Stimulated activated CD4-positive, alpha-beta T cell treated with anti-CD3 and anti-CD28 coated beads, TNF-alpha, amount 100 ng/mL, for 24 hours (primary cell): ENCODE results near the gene EDNRB.
"Not testable (repeated sequence)": the region's sequence is repeated elsewhere in the genome, so short reads cannot be mapped to it uniquely, and the experiment has no call there.

Experiments
- DNase-seq, 3 experiments: peaks; one replicate each; pipeline ENCODE4 v3.0.0-alpha.2; 2020; ENCODE audit warnings: low read depth in 3 of 3

EDNRB gene

DNA sequence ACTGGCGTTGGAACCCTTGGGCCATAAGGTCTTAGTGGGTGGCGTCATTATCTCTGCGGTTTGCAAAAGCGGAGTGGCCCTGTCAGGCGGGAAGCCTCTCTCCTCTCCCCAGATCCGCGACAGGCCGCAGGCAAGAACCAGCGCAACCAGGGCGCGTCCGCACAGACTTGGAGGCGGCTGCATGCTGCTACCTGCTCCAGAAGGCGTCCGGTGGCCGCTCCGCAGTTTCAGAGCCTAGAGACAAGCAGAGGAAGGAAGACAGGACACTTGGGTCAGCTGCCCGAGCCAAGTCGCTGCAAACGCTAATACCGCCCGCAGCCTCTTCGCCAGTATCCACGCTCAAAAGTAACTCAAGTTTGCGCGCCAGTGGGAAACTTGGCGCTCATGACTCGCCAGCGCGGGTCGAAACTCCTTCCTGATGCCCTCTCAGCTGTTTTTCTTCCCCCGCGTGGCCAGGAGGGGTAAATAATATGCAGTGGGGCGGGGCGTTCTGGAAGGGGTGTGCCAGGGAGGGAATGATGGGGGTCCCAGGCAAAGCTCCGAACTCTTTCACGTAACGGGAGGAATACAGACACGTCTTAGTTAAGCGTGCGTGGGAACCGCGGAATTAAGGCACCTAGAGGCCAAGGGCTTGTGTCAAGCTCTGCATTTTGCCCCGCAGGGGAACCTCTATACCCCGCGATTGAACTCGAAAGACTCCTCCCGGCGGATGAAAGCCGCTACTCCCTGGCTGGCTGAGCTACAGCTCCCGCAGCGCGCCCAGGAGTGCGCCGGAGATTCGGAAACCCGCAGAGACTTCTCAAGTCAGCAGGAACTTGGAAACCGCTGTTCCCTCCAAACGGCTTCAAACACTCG is at the start of gene EDNRB:
Gene EDNRB (minus strand): TSS at position 441 of the 855 bp plus-strand sequence. CDS start 258 bp downstream, at position 183.
- no peak for DNase-seq

DNA sequence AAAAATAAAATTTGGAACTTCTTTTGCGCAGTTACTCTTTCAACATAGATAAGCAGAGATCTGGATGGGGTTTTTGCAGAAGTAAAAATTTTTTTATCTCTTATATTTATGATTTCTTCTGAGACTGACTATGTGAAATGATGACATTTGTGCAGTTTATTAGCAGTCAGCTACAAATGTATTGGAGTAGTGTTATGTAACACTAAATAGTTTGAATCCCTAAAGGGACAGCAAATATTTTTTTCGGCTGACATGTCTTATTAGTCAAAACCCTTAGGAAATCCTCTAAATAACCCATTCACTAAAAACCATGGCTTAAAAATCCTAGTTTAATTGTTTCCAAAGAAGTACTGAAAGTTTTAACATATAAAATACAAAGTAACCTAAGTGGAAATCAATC is 48.0 kb upstream of the EDNRB start:
- DNase-seq: no peak

DNA sequence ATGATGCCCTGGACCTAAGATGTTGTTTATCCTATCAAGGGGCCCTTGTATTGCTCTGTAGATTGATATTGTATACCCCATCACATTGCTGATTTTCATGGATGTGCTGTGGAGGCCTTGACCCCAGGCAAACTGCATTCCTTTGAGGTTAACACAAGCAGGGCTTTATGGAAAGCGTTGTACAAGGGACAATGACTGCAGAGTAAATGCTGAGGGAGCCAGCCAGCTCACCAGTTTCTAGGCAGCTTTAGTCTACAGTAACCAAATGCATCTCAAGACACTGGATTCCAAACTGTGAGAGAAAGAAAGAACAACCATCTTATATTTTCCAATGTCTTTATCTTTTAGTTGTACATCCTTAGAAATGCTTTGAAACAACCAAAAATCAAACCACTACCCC is 34.1 kb upstream of the EDNRB start:
- DNase-seq: no peak

DNA sequence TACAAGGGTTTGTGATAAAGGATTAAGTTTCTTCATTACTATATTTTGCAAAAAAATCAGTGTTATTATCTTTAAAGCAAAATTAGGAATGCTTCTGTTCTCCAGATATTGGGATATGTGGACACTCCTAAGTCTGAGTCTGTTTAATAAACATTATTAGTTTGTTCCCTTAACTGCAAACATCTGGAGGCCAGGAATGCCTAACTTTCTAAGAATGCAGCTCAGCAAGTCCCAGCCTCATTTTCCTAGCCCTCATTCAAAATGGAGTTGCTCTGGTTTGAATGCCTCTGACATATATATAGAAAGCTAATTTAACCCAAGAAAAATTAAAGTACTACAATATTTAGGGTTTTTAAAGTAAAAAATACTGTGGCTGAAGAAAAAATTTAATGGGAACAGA is 33.6 kb upstream of the EDNRB start:
- DNase-seq: no peak

DNA sequence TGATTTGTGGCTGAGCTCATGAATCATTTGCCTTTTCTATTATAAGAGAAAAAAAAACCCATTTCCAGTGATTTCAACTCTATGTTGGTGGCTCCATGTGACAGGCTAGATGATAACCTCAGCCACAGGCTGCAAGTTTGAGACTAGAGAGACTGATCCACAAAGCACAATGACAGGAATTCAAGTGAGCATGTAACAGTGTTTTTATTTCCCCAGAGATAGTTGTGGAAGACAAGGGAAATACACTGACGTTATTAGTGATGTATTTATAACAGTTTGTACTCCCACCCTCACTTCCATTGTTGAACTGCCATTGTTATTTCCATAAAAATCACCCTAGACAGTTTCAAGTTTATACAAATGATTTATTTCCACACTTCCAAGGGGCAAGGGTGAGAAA is 27.9 kb upstream of the EDNRB start:
- no peak for DNase-seq

DNA sequence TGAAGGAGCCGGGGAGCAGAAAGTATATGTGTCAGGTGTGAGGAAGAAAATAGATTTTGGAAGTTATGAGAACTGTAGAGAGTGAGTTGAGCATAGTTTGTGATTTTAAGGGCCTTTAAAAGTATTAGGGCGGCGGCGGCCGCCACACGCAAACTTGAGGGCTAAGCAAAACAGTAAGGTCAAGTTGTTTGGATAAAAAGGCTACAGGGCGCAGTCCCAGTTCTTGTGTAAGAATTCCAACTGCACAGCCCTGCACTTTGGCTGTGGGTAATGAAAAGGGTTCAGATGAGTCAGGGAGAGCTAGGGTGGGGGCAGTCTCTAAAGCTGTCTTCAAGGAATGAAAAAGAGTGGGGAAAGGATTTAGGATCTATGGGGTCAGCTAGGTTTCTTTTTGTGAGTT is 16.4 kb upstream of the EDNRB start:
- DNase-seq: not testable (repeated sequence)

DNA sequence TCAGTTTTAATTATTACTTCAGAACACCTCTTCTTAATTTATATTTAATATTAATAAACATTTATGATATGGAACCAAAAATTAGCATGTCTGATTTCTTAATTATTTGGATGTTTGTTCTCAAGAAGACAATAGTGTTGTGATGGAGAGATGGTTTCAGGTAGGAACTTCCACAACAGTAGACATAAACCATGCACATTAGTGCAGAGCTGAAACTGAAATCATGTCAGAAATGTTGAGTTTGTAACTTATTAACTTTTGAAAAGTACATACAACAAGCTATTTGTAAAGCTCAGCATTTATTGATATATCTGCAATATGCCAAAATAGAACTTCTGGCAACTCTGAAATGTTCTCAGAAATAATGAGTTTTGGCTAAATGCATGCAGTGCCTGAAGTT is 11.8 kb upstream of the EDNRB start:
- no peak for DNase-seq

DNA sequence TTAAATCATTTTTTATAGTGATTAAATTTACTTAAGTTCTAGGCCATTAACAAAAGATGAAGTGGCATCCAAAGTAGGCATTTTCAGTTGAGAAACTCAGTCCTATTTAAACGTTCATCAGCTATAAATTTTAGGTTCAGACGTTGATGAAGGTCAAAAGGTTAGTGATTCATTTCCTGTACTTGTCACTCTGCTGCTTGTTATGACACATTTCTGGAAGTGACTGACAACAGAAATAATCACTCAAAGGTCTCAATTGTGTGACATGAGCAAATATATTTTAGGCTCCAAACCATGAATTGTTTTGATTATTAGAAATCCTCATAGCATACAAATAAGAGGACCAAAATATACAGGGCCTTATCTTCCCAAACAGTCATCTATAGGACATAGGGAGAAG is 10.3 kb upstream of the EDNRB start:
- no peak for DNase-seq

DNA sequence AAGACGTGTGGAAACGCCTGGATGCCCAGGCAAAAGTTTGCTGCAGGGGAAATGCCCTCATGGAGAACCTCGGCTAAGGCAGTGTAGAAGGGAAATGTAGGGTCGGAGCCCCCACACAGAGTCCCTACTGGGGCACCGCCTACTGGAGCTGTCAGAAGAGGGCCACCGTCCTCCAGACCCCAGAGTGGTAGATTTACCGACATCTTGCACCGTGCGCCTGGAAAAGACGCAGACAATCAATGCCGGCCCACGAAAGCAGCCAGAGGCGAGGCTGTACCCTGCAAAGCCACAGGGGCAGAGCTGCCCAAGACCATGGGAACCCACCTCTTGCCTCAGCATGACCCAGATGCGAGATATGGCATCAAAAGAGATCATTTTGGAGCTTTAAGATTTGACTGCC is 7.0 kb upstream of the EDNRB start:
- DNase-seq: no peak

DNA sequence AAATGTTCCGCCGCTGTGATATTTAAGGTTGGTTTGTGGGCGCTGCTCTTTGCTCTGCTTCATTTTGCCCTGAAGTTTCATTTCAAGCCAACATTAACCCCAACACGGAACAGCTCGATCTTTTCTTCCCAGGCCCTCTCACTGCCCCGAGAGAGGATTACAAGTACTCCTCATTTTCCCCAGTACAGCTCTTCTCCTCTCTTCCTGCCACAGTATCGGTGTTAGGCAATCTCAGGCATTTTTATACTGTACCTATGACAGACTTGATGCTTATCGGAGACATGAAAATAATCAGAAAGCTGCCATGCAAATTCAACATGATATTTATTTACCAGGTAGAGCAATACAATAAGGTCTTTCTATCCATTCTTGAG is 1.3 kb upstream of the EDNRB start:
- no peak for DNase-seq

DNA sequence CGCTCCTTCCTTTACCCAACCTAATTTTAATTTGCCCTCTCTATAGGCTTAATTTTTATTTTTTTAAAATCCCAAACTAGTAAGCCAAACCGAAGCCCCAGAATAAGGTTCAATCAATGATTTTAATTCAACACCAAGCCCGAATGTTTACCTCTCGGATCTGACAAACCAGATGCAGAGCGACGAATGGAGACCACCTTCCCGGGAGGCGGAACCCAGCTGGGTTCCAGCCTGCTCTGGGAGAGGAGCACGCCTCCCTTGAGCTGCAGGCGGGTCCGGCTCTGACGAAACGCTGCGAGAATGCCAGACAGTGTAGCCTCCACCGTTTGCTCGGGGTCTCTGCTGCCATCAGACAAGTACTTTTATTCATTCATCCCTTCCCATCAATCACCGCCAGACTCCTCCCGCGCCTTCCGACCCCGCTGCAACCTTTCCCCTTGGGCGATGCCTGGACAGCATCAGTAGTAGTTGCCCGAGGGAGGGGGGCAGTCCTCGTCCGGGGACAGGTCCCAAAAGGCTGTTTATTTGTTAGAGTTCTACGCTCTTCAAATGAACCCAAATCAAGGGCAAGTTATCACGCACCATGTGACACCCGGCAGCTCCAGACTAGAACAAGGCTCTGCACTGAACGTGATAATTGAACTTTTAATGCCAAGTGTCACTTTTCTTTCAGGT is 752 bp upstream of the EDNRB start:
- no peak for DNase-seq

DNA sequence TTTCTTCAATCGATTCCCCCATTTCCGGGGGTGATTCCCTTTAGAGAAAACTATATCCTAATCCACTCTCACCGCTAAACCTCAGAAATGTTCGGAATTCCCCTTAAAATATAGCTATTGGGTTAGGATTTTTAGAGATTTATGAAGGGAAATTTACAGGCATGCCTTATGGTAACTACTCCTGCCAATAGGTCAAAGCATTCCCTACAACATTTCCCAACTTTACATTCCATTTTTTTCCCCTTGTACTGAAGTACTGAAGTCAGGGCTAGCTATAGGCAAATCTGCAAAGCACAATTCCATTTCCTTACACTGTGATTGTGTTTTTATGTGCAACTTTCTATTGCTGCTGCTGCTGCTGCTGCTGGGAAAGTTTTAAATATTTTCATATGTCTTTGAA is 2.1 kb downstream of the EDNRB start:
- DNase-seq: no peak

DNA sequence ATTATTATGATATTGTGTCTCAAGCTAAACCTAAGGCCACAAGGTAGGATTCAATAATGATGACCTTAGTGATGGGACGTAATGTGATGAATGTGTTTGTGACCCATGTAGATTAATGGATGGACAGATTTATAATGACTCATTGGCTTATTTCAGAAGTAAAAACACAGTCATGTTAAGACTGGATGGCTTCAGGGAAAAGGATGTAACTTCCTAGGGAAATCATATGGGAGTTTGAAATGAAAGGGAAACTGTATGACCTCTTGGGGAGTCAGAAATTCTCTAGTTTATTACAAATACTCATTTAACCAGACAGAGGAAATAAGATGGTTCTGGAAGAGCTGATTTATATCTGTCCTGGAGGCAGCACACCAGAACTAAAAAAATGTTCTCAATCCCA is 2.9 kb downstream of the EDNRB start:
- no peak for DNase-seq

DNA sequence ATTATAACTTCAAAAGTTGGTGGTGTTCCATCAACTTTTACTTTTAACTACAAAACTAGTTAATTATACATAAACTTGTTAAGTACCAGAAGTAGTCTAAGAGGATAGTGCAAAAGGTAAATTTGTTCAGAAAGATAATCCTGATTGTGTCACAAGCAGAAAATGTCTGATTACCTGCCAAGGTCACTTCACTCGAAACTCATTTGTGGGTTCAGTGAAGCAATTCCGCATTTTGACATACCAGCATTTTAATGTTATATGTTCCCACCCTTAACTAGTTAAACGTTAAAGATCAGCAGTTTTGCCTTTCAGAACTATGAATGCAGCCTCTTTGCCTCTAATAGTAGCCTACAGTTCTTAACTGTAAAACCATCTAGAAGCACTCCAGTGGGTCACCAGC is 5.6 kb downstream of the EDNRB start:
- no peak for DNase-seq

DNA sequence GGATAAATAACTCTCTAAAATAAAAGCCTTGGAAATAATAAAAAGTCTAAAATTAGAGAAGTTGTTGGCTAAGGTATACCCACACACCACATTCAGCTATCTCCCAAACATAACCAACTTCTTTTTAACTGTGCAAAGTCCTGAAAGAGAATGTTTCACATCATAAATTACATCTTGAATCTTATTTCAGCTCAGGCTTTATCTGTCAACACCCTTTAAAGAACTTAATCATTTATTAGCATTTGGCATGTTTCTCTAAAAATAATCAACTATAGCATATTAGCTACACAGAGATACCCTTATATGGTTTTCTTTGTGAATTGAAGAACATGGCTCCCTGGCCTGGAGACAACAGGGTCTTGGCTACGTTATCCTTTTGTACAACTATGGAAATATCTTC is 6.9 kb downstream of the EDNRB start:
- no peak for DNase-seq

DNA sequence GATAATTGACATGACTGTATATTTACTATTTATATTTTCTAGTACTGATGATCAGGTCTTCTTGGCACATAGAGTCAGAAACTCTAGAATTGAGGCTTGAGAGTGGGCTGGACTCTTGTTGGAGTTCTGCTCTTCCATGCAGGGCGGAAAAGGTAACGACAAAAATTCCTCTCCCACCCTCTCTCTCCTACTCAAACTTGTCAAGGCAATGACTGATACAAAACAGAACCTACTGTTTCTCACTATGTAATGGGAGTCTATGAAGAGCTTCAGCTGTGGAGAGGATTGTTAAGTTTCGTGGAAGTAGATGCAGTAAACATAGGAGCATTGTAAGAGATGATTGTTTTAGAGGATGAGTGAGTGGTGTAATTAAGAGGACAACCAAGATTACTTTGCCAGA is 8.8 kb downstream of the EDNRB start:
- no peak for DNase-seq

DNA sequence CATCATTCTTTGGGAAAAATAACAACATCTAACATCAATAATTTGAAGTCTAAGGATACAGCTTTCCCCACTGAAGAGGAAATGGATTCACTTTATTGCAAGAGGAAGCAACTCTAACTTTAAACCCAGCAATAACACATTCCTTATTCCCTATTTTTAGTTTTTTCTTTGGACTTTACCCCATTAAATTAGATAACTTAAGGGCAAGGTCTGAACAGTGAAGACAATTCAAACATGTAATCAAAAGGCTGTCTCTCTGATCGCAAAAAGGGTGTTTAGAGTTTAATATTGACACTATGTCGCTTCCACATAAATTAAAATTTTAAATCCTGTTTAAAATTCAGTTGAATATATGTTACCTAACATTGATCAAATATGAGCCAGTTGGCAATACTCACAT is 10.1 kb downstream of the EDNRB start:
- DNase-seq: no peak

DNA sequence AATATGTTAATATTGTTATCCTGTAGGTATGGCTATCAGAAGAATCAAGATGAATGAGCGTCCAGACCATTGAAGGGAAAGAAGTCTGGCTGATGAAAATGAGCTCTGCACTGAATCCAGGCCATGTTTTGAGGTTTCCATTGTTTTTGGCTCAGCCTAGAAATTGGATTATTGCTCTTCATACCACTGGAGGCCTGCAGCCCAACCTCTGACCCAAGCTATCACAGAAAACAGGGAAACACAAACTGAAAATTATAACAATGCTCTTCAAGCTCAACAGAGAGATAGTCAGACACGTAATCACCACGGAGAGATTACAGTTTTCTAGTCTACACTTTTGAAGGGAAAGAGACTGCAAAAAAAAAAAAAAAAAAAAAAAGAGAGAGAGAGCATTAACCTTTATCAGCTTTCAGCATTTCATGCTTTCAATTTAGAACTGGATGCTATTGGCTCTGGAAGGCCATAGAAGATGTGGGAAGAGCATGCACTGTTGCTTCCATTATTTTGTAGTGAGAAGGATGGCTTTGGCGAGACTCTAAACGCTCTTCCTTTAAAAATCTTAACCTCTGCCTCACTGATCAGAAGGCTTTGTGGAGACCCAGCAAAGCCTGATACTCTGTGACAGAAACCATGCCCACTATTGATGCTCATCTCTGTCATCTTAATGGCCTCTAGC is 10.8 kb downstream of the EDNRB start:
- no peak for DNase-seq

DNA sequence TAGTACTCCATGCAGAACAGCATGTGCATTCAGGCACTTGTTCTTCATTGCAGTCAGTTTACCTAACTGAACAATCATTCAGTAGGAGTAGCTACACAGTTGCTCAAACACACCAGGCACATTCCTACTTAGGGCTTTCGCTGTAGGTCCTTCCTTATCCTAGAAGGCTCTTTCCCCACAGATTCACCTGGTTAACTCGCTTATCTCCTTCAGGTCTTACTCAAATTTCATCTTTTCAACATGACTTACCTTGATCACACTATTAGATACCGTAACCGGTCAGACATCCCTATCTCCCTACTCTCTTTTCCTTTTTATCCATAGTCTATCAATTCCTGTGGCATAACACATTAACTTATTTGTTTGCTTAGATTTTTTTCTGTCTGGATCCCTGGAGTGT is 14.6 kb downstream of the EDNRB start:
- no peak for DNase-seq

DNA sequence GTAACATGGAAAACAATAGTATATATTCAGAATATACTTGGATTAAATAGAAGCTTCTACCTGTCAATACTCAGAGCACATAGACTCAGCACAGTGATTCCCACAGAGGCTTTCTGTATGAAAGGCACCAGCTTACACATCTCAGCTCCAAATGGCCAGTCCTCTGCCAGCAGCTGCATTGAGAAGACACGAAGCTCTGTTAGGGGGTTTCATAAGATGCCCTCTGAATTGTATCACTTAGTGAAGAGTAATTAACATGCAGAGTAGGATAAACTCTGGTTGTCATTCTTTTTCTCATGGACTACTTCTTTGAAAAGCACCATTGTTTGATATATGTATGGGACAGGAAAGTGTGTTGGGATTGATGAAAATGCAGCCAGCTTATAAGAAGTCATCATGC is 15.2 kb downstream of the EDNRB start:
- DNase-seq: no peak

DNA sequence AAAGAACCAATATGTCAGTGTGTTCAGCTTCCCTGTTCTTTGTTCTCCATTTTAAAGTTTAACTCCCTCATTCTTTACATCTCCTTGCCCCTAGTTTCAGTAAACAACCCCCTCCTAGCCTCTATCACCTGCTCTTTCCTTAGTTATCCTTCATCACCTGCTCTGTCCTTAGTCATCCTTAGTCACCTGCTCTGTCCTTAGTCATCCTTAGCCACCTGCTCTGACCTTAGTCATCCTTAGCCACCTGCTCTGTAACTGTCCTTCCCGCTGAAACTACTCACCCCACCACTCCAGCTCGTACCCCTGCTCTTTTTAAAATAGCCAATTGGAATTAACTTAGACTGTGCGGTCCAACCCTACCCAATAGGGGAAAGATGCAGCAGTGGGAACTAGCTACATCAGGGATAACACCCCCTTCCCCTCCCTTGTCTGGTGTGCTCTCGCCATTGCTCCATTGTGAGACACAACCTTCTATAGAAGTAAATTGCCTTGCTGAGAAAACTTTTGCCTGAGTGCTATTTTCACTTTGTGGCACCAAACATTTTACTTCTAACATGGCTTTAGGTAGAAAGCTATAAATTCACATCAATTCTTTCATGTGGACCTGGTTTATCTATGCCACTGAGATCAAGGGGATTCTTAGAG is 16.2 kb downstream of the EDNRB start:
- DNase-seq: no peak

DNA sequence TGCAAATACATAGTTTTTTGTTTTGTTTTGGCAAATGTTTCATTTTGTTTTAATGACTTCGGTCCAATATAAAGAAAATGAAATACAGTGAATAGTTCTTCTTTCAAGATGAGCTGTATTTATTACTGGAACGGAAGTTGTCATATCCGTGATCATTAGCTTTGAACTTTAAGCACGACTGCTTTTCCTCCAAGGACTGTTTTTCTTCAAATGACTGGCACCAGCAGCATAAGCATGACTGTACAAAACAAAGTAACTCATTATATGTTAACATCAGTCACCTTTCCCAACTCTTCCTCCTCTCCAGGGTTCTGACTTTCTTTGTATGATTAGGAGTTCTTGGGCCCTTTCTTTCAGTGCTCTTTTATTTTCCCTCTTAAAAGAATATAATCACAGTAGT is 20.5 kb downstream of the EDNRB start:
- DNase-seq: no peak
